HG02623 (cell line): ENCODE results near the gene POLR1H.
A peak's percentile ranks its signal among the peaks of the same experiment; 100 is the strongest.

Experiments used
- ATAC-seq: cut with Tn5 transposase; IDR thresholded peaks from one replicate; pipeline ENCODE4 v1.9.1; 2021; ENCODE audit warnings: moderate library complexity; ENCODE audit not compliant: unreplicated experiment

POLR1H gene

GRCh38 chr6:30061858-30062458, 893 bp downstream of the POLR1H start:
- ATAC-seq: peak; percentile 21

GRCh38 chr6:30062471-30063178, 1.6 kb downstream of the POLR1H start:
- ATAC-seq: no peak

- no peak for ATAC-seq
These were observed 2.2 kb downstream of the POLR1H start for GRCh38 chr6:30063315-30063714.

GRCh38 chr6:30066082-30066481, 5.0 kb downstream of the POLR1H start:
- ATAC-seq: no peak

GRCh38 chr6:30066577-30067459, 5.8 kb downstream of the POLR1H start, which contains the start of gene PPP1R11:
PPP1R11 (plus strand) TSS chr6:30067198; CDS start chr6:30067411, 213 bp downstream.
- ATAC-seq: peak; percentile 93

- ATAC-seq: no peak
These were observed 6.5 kb downstream of the POLR1H start for GRCh38 chr6:30067460-30068139.

GRCh38 chr6:30071081-30071818, 10.2 kb downstream of the POLR1H start:
- ATAC-seq: no peak

- ATAC-seq: no peak
These were observed 10.8 kb downstream of the POLR1H start for GRCh38 chr6:30071858-30072257.

- ATAC-seq: no peak
These were observed 12.6 kb downstream of the POLR1H start for GRCh38 chr6:30073489-30074235.

GRCh38 chr6:30074331-30075093, 13.4 kb downstream of the POLR1H start:
- no peak for ATAC-seq

GRCh38 chr6:30075094-30075789, 14.2 kb downstream of the POLR1H start, which contains the start of gene RNF39:
RNF39 (minus strand) TSS chr6:30075769; CDS start chr6:30075585, 184 bp downstream.
- ATAC-seq: no peak

GRCh38 chr6:30075790-30076732, 15.0 kb downstream of the POLR1H start:
- ATAC-seq: no peak

GRCh38 chr6:30077218-30077617, 16.2 kb downstream of the POLR1H start:
- no peak for ATAC-seq

GRCh38 chr6:30087876-30088275, 26.8 kb downstream of the POLR1H start:
- no peak for ATAC-seq

- ATAC-seq: no peak
These were observed 30.7 kb downstream of the POLR1H start for GRCh38 chr6:30091577-30092381.

GRCh38 chr6:30092852-30093543, 31.9 kb downstream of the POLR1H start:
- no peak for ATAC-seq
